Astrocyte of the spinal cord (primary cell): ENCODE data around the gene PDLIM5.

Experiments used
- DNase-seq: peaks from one replicate; pipeline ENCODE4 v3.0.0; 2011; ENCODE audit warnings: low read depth, low spot score
- H3K4me3 ChIP-seq: 2 replicates; pipeline ENCODE4 v1.5.1; 2011; ENCODE audit warnings: low read depth, mild to moderate bottlenecking, low read length, moderate library complexity
- in situ Hi-C: cut with HindIII; loops from 2 replicates; pipeline ENCODE4 v1.10.0; 2017; ENCODE audit warnings: low sequenced_read_pairs
- TF ChIP-seq, protein P1 (sequence below): IDR thresholded peaks from 2 replicates; pipeline ENCODE4 v1.5.1; 2012; ENCODE audit warnings: low read depth, mild to moderate bottlenecking, low read length, inconsistent platforms

PDLIM5 gene

DNA sequence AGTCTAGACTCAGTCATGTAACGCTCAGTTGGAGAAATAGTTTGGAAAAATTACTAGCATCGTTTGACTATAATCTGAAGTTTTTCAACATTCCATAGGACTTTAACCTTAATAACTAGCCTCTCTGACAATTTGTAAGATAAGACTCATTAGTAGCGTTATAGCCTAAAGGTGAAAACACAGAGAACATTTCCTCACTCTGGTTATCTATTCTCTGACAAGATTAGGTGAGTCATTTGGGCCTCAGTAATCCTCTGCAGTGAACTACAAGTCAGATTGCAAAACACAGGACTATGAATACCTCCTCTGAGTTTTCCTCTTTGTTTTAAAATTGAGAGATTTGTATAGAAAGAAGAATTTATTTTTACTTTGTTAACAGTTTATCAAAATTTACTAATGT, 31.8 kb upstream of the PDLIM5 start:
- in situ Hi-C loops: no loop called here
- no peak for DNase-seq
- TF ChIP-seq, protein P1, sequence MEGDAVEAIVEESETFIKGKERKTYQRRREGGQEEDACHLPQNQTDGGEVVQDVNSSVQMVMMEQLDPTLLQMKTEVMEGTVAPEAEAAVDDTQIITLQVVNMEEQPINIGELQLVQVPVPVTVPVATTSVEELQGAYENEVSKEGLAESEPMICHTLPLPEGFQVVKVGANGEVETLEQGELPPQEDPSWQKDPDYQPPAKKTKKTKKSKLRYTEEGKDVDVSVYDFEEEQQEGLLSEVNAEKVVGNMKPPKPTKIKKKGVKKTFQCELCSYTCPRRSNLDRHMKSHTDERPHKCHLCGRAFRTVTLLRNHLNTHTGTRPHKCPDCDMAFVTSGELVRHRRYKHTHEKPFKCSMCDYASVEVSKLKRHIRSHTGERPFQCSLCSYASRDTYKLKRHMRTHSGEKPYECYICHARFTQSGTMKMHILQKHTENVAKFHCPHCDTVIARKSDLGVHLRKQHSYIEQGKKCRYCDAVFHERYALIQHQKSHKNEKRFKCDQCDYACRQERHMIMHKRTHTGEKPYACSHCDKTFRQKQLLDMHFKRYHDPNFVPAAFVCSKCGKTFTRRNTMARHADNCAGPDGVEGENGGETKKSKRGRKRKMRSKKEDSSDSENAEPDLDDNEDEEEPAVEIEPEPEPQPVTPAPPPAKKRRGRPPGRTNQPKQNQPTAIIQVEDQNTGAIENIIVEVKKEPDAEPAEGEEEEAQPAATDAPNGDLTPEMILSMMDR: no peak
- H3K4me3 ChIP-seq: no peak overlapping the region

DNA sequence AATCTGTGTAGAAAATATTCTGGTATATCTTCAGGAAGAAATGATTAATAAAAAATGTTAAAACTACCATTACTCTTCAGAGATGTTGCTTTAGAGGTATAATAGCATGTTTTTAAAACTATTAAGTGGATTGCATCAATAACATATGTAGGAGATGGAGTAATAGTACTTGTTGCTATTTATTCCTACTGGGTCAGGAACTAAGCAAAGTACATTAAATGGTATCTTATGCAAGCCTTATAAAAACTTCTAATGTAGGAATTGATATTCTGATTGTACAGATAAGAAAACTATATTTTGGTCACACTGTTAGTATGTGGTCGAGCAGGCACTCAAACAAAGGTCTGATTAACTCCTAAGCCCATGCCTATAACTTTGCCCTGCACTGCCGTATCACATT, 31.4 kb upstream of the PDLIM5 start:
- in situ Hi-C loops: no loop called here
- TF ChIP-seq, protein P1: no peak
- DNase-seq: no peak
- no peak overlapping the region for H3K4me3 ChIP-seq

DNA sequence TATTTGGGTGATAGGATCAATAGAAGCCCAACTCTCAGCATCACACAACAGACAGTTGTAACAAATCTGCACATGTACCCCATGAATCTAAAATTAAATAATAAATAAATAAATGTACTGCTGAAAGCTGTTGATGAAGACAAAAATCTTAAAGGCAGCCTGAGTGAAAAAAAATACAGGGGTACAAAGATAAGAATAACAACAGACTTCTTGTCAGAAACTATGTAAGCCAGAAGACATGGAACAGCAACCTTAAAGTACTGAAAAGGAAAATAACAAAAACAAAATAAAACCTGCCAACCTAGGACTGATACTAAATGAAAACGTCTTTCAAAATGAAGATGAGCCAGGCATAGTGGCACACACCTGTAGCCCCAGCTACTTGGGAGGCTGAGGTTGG, 25.0 kb upstream of the PDLIM5 start:
- TF ChIP-seq, protein P1: no peak
- no peak for DNase-seq
- in situ Hi-C loops: no loop called here
- no peak overlapping the region for H3K4me3 ChIP-seq

DNA sequence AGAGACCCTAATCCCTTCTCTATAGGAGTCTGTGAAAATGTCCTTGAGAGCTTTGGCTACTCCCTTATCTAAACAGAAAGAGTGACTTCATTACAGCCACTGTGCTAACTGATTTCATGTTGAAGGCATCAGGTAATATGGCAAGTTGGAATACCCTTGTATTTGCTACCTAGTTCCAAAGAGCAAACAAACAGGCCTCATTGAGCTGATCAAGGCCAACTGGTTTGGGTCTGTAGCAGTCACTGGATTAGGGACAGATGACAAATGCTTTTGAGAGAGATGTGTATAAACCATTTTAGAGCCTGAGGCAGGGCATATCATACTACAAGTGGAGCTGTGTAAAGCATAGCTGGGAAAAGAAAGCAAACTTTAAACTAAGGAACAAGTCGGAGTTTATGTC, 22.9 kb upstream of the PDLIM5 start:
- no peak overlapping the region for H3K4me3 ChIP-seq
- DNase-seq: no peak
- in situ Hi-C loops: no loop called here
- TF ChIP-seq, protein P1: no peak

DNA sequence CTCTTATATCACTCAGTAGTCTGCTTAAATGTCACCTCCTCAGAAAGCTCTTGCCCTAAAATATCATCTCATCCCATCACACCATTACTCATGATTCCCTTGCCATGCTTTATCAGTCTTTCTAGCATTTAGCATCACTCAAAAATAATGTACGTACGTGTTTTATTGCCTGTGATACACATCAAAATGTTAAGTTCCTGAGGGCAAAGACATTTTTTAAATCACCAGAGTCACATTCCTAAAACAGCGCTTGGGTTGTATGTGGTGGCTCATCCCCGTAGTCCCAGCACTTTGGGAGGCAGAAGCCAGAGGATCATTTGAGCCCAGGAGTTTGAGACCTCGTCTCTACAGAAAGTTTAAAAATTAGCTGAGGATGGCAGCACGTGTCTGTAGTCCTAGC, 21.3 kb upstream of the PDLIM5 start:
- TF ChIP-seq, protein P1: no peak
- H3K4me3 ChIP-seq: no peak overlapping the region
- no peak for DNase-seq
- in situ Hi-C loops: no loop called here

DNA sequence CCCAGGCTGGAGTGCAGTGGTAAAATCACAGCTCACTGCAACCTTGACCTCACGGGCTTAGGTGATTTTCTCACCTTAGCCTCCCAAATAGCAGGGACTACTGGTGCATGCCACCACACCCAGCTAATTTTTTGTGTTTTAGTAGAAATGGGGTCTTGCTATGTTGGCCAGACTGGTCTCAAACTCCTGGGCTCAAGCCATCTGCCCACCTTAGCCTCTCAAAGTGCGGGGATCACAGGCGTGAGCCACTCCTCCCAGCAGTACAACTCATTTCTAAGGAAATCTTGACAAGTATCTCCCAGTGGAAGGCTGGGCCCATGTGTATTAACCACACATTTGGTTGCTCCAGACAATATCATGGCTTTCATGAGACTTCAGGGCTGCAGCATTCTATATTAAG, 20.4 kb upstream of the PDLIM5 start:
- in situ Hi-C loops: no loop called here

More for the DNA sequence above, 20.4 kb upstream of the PDLIM5 start:
- DNase-seq: no peak
- TF ChIP-seq, protein P1: no peak
- no peak overlapping the region for H3K4me3 ChIP-seq
